Measurements from ENCODE around the gene FMNL1.
"Not testable (repeated sequence)": the region's sequence is repeated elsewhere in the genome, so short reads cannot be mapped to it uniquely, and the experiment has no call there.

Gene FMNL1

GRCh38 chr17:45234641-45235415, 13.1 kb downstream of the FMNL1 start:
- no peak for DNase-seq (ENCODE audit: low read depth)

GRCh38 chr17:45235416-45236281, 14.0 kb downstream of the FMNL1 start:
- peak; percentile 80 for DNase-seq (ENCODE audit: low read depth)

- DNase-seq (ENCODE audit: low read depth): no peak
Measured at GRCh38 chr17:45236282-45236606, 14.6 kb downstream of the FMNL1 start.

GRCh38 chr17:45237686-45238085, 16.0 kb downstream of the FMNL1 start:
- DNase-seq (ENCODE audit: low read depth): no peak

GRCh38 chr17:45238155-45238774, 16.6 kb downstream of the FMNL1 start:
- no peak for DNase-seq (ENCODE audit: low read depth)

GRCh38 chr17:45240905-45241327, 19.2 kb downstream of the FMNL1 start:
- no peak for DNase-seq (ENCODE audit: low read depth)

- DNase-seq (ENCODE audit: low read depth): no peak
Measured at GRCh38 chr17:45241328-45242028, 19.8 kb downstream of the FMNL1 start.

- DNase-seq (ENCODE audit: low read depth): no peak
Measured at GRCh38 chr17:45242029-45242414, 20.3 kb downstream of the FMNL1 start.

GRCh38 chr17:45243750-45244149, 22.1 kb downstream of the FMNL1 start:
- DNase-seq (ENCODE audit: low read depth): no peak

GRCh38 chr17:45244725-45245656, 23.3 kb downstream of the FMNL1 start:
- no peak for DNase-seq (ENCODE audit: low read depth)

GRCh38 chr17:45246338-45246737, 24.7 kb downstream of the FMNL1 start:
- no peak for DNase-seq (ENCODE audit: low read depth)

- DNase-seq (ENCODE audit: low read depth): no peak
Measured at GRCh38 chr17:45246861-45247428, 25.3 kb downstream of the FMNL1 start.

- DNase-seq (ENCODE audit: low read depth): peak; percentile 92
Measured at GRCh38 chr17:45247429-45248131, 25.9 kb downstream of the FMNL1 start.

GRCh38 chr17:45248132-45248957, 26.7 kb downstream of the FMNL1 start:
- DNase-seq (ENCODE audit: low read depth): peak; percentile 65

- DNase-seq (ENCODE audit: low read depth): no peak
Measured at GRCh38 chr17:45251931-45252330, 30.2 kb downstream of the FMNL1 start.

- not testable (repeated sequence) for DNase-seq (ENCODE audit: low read depth)
Measured at GRCh38 chr17:45253237-45253636, 31.6 kb downstream of the FMNL1 start.

GRCh38 chr17:45253879-45254278, 32.2 kb downstream of the FMNL1 start:
- no peak for DNase-seq (ENCODE audit: low read depth)

GRCh38 chr17:45255358-45255757, 33.7 kb downstream of the FMNL1 start:
- DNase-seq (ENCODE audit: low read depth): no peak
